ENCODE results near the gene C5orf58.
"Not testable (repeated sequence)": the region's sequence is repeated elsewhere in the genome, so short reads cannot be mapped to it uniquely, and the experiment has no call there.

C5orf58 gene

GRCh38 chr5:170225326-170226128, 7.3 kb upstream of the C5orf58 start:
- no peaks in the 10 kb centered on the region for H3K36me3 ChIP-seq (ENCODE audit: insufficient read depth, low read length)
- no peaks in the 10 kb centered on the region for H3K9me3 ChIP-seq (ENCODE audit: low read length)
- no peak overlapping the region for H3K4me3 ChIP-seq (ENCODE audit: low read depth in 1 of 2, low read length in 2 of 2)
- no peak overlapping the region for H3K27ac ChIP-seq (ENCODE audit: low read depth, low read length)
- no peaks in the 10 kb centered on the region for H3K27me3 ChIP-seq (ENCODE audit: control insufficient read depth in 1 of 2, insufficient read depth in 2 of 2, low read length in 2 of 2)
- H3K4me1 ChIP-seq (ENCODE audit: insufficient read depth, low read length) = peaks cover 25% of the 10 kb centered on the region
- H3K9ac ChIP-seq (ENCODE audit: low read length) = no peak overlapping the region

- Histone ChIP-seq H3K27ac (ENCODE audit: low read depth, low read length) (no peak overlapping the region), H3K4me1 (ENCODE audit: insufficient read depth, low read length) (peaks cover 19% of the 10 kb centered on the region), H3K9me3 (ENCODE audit: low read length) (no peaks in the 10 kb centered on the region), H3K9ac (ENCODE audit: low read length) (no peak overlapping the region), H3K4me3 (ENCODE audit: low read depth in 1 of 2, low read length in 2 of 2) (no peak overlapping the region), H3K36me3 (ENCODE audit: insufficient read depth, low read length) (no peaks in the 10 kb centered on the region), H3K27me3 (ENCODE audit: control insufficient read depth in 1 of 2, insufficient read depth in 2 of 2, low read length in 2 of 2) (no peaks in the 10 kb centered on the region)
Observed at GRCh38 chr5:170226129-170226615, 6.6 kb upstream of the C5orf58 start.

- H3K9me3 ChIP-seq (ENCODE audit: low read length) = no peaks in the 10 kb centered on the region
- peaks cover 15% of the 10 kb centered on the region for H3K4me1 ChIP-seq (ENCODE audit: insufficient read depth, low read length)
- no peak overlapping the region for H3K9ac ChIP-seq (ENCODE audit: low read length)
- no peak overlapping the region for H3K4me3 ChIP-seq (ENCODE audit: low read depth in 1 of 2, low read length in 2 of 2)
- H3K27ac ChIP-seq (ENCODE audit: low read depth, low read length) = no peak overlapping the region
- no peaks in the 10 kb centered on the region for H3K27me3 ChIP-seq (ENCODE audit: control insufficient read depth in 1 of 2, insufficient read depth in 2 of 2, low read length in 2 of 2)
- H3K36me3 ChIP-seq (ENCODE audit: insufficient read depth, low read length) = no peaks in the 10 kb centered on the region
Observed at GRCh38 chr5:170226661-170227060, 6.1 kb upstream of the C5orf58 start.

- Histone ChIP-seq H3K9ac (ENCODE audit: low read length) (no peak overlapping the region), H3K9me3 (ENCODE audit: low read length) (no peaks in the 10 kb centered on the region), H3K36me3 (ENCODE audit: insufficient read depth, low read length) (no peaks in the 10 kb centered on the region), H3K4me3 (ENCODE audit: low read depth in 1 of 2, low read length in 2 of 2) (no peak overlapping the region), H3K27me3 (ENCODE audit: control insufficient read depth in 1 of 2, insufficient read depth in 2 of 2, low read length in 2 of 2) (no peaks in the 10 kb centered on the region), H3K4me1 (ENCODE audit: insufficient read depth, low read length) (peaks cover 15% of the 10 kb centered on the region), H3K27ac (ENCODE audit: low read depth, low read length) (no peak overlapping the region)
Observed at GRCh38 chr5:170228762-170229435, 3.9 kb upstream of the C5orf58 start.

- Histone ChIP-seq H3K27ac (ENCODE audit: low read depth, low read length) (no peak overlapping the region), H3K9me3 (ENCODE audit: low read length) (no peaks in the 10 kb centered on the region), H3K36me3 (ENCODE audit: insufficient read depth, low read length) (no peaks in the 10 kb centered on the region), H3K27me3 (ENCODE audit: control insufficient read depth in 1 of 2, insufficient read depth in 2 of 2, low read length in 2 of 2) (no peaks in the 10 kb centered on the region), H3K4me3 (ENCODE audit: low read depth in 1 of 2, low read length in 2 of 2) (no peak overlapping the region), H3K9ac (ENCODE audit: low read length) (no peak overlapping the region), H3K4me1 (ENCODE audit: insufficient read depth, low read length) (peaks cover 10% of the 10 kb centered on the region)
Observed at GRCh38 chr5:170233358-170233892, 640 bp downstream of the C5orf58 start.

- Histone ChIP-seq H3K4me1 (ENCODE audit: insufficient read depth, low read length) (no peaks in the 10 kb centered on the region), H3K9ac (ENCODE audit: low read length) (no peak overlapping the region), H3K4me3 (ENCODE audit: low read depth in 1 of 2, low read length in 2 of 2) (no peak overlapping the region), H3K36me3 (ENCODE audit: insufficient read depth, low read length) (no peaks in the 10 kb centered on the region), H3K27me3 (ENCODE audit: control insufficient read depth in 1 of 2, insufficient read depth in 2 of 2, low read length in 2 of 2) (no peaks in the 10 kb centered on the region), H3K27ac (ENCODE audit: low read depth, low read length) (no peak overlapping the region), H3K9me3 (ENCODE audit: low read length) (no peaks in the 10 kb centered on the region)
Observed at GRCh38 chr5:170235876-170236864, 3.4 kb downstream of the C5orf58 start.

- Histone ChIP-seq H3K36me3 (ENCODE audit: insufficient read depth, low read length) (no peaks in the 10 kb centered on the region), H3K4me1 (ENCODE audit: insufficient read depth, low read length) (no peaks in the 10 kb centered on the region), H3K4me3 (ENCODE audit: low read depth in 1 of 2, low read length in 2 of 2) (no peak overlapping the region), H3K27ac (ENCODE audit: low read depth, low read length) (no peak overlapping the region), H3K9me3 (ENCODE audit: low read length) (no peaks in the 10 kb centered on the region), H3K9ac (ENCODE audit: low read length) (no peak overlapping the region), H3K27me3 (ENCODE audit: control insufficient read depth in 1 of 2, insufficient read depth in 2 of 2, low read length in 2 of 2) (no peaks in the 10 kb centered on the region)
Observed at GRCh38 chr5:170238456-170239196, 5.8 kb downstream of the C5orf58 start.

GRCh38 chr5:170245436-170245835, 12.7 kb downstream of the C5orf58 start:
- not testable (repeated sequence) for H3K27me3 ChIP-seq (ENCODE audit: control insufficient read depth in 1 of 2, insufficient read depth in 2 of 2, low read length in 2 of 2); H3K27ac ChIP-seq (ENCODE audit: low read depth, low read length); H3K4me1 ChIP-seq (ENCODE audit: insufficient read depth, low read length); H3K4me3 ChIP-seq (ENCODE audit: low read depth in 1 of 2, low read length in 2 of 2); H3K9me3 ChIP-seq (ENCODE audit: low read length); H3K36me3 ChIP-seq (ENCODE audit: insufficient read depth, low read length); H3K9ac ChIP-seq (ENCODE audit: low read length)

GRCh38 chr5:170246126-170246870, 13.5 kb downstream of the C5orf58 start:
- H3K27ac ChIP-seq (ENCODE audit: low read depth, low read length) = no peak overlapping the region

GRCh38 chr5:170247363-170247762, 14.6 kb downstream of the C5orf58 start:
- Histone ChIP-seq H3K9me3 (ENCODE audit: low read length) (no peaks in the 10 kb centered on the region), H3K9ac (ENCODE audit: low read length) (no peak overlapping the region), H3K4me3 (ENCODE audit: low read depth in 1 of 2, low read length in 2 of 2) (no peak overlapping the region), H3K4me1 (ENCODE audit: insufficient read depth, low read length) (no peaks in the 10 kb centered on the region), H3K27me3 (ENCODE audit: control insufficient read depth in 1 of 2, insufficient read depth in 2 of 2, low read length in 2 of 2) (no peaks in the 10 kb centered on the region), H3K27ac (ENCODE audit: low read depth, low read length) (no peak overlapping the region), H3K36me3 (ENCODE audit: insufficient read depth, low read length) (no peaks in the 10 kb centered on the region)

More at GRCh38 chr5:170246126-170246870, 13.5 kb downstream of the C5orf58 start:
- Histone ChIP-seq H3K27me3 (ENCODE audit: control insufficient read depth in 1 of 2, insufficient read depth in 2 of 2, low read length in 2 of 2) (no peaks in the 10 kb centered on the region), H3K4me3 (ENCODE audit: low read depth in 1 of 2, low read length in 2 of 2) (no peak overlapping the region), H3K36me3 (ENCODE audit: insufficient read depth, low read length) (no peaks in the 10 kb centered on the region), H3K9ac (ENCODE audit: low read length) (no peak overlapping the region), H3K9me3 (ENCODE audit: low read length) (no peaks in the 10 kb centered on the region), H3K4me1 (ENCODE audit: insufficient read depth, low read length) (no peaks in the 10 kb centered on the region)
